HUES48 (cell line): ENCODE measurements around the gene GRM4.

Experiments
- H3K27ac ChIP-seq: one replicate; pipeline ENCODE4 v1.7.0; 2013; ENCODE audit warnings: low read depth, low read length, inconsistent platforms
- H3K27me3 ChIP-seq: 2 replicates; pipeline ENCODE4 v1.6.1; 2013; ENCODE audit warnings: mild to moderate bottlenecking, low read length; ENCODE audit not compliant: control insufficient read depth, insufficient read depth
- H3K36me3 ChIP-seq: 2 replicates; pipeline ENCODE4 v1.6.1; 2013; ENCODE audit warnings: low read length; ENCODE audit not compliant: control insufficient read depth, insufficient read depth
- H3K4me1 ChIP-seq: 2 replicates; pipeline ENCODE4 v1.6.1; 2013; ENCODE audit warnings: mild to moderate bottlenecking, low read length; ENCODE audit not compliant: control insufficient read depth, insufficient read depth
- H3K4me3 ChIP-seq: 2 replicates; pipeline ENCODE4 v1.5.1; 2013; ENCODE audit warnings: mild to moderate bottlenecking, low read depth, low read length
- H3K9ac ChIP-seq: 2 replicates; pipeline ENCODE4 v1.6.1; 2013; ENCODE audit warnings: mild to moderate bottlenecking, low read depth, low read length, moderate library complexity
- H3K9me3 ChIP-seq: 2 replicates; pipeline ENCODE4 v1.6.1; 2013; ENCODE audit warnings: low read length; ENCODE audit not compliant: control insufficient read depth, insufficient read depth

Gene GRM4

GRCh38 chr6:34080357-34080756, 65.5 kb downstream of the GRM4 start:
- H3K27ac ChIP-seq: no peak overlapping the region
- H3K4me3 ChIP-seq: no peak overlapping the region
- no peaks in the 10 kb centered on the region for H3K9me3 ChIP-seq
- no peaks in the 10 kb centered on the region for H3K27me3 ChIP-seq
- H3K36me3 ChIP-seq: no peaks in the 10 kb centered on the region
- no peak overlapping the region for H3K9ac ChIP-seq
- no peaks in the 10 kb centered on the region; the same call in 1 of the 2 replicates for H3K4me1 ChIP-seq

- no peaks in the 10 kb centered on the region for H3K9me3 ChIP-seq
- no peak overlapping the region for H3K27ac ChIP-seq
- no peaks in the 10 kb centered on the region for H3K36me3 ChIP-seq
- H3K4me1 ChIP-seq: no peaks in the 10 kb centered on the region; the same call in 1 of the 2 replicates
- no peak overlapping the region for H3K9ac ChIP-seq
- no peak overlapping the region for H3K4me3 ChIP-seq
- H3K27me3 ChIP-seq: no peaks in the 10 kb centered on the region
Observed at GRCh38 chr6:34079899-34080298, 66.0 kb downstream of the GRM4 start.

GRCh38 chr6:34075906-34076305, 70.0 kb downstream of the GRM4 start:
- Histone ChIP-seq H3K36me3 (no peaks in the 10 kb centered on the region), H3K27ac (no peak overlapping the region), H3K9ac (no peak overlapping the region), H3K4me1 (no peaks in the 10 kb centered on the region), H3K27me3 (no peaks in the 10 kb centered on the region), H3K9me3 (no peaks in the 10 kb centered on the region), H3K4me3 (no peak overlapping the region)

GRCh38 chr6:34074064-34074742, 71.7 kb downstream of the GRM4 start:
- H3K9me3 ChIP-seq: no peaks in the 10 kb centered on the region
- H3K9ac ChIP-seq: no peak overlapping the region
- H3K4me3 ChIP-seq: no peak overlapping the region
- H3K36me3 ChIP-seq: no peaks in the 10 kb centered on the region
- H3K4me1 ChIP-seq: no peaks in the 10 kb centered on the region
- H3K27me3 ChIP-seq: no peaks in the 10 kb centered on the region
- H3K27ac ChIP-seq: no peak overlapping the region

- H3K27ac ChIP-seq: no peak overlapping the region
- H3K4me1 ChIP-seq: no peaks in the 10 kb centered on the region; the same call in 1 of the 2 replicates
- H3K27me3 ChIP-seq: no peaks in the 10 kb centered on the region
- no peaks in the 10 kb centered on the region for H3K9me3 ChIP-seq
- H3K9ac ChIP-seq: no peak overlapping the region
- no peaks in the 10 kb centered on the region for H3K36me3 ChIP-seq
- no peak overlapping the region for H3K4me3 ChIP-seq
Observed at GRCh38 chr6:34073540-34073939, 72.3 kb downstream of the GRM4 start.

- no peak overlapping the region for H3K4me3 ChIP-seq
- peaks cover 4% of the 10 kb centered on the region; the same call in 1 of the 2 replicates for H3K4me1 ChIP-seq
- no peaks in the 10 kb centered on the region for H3K36me3 ChIP-seq
- H3K9ac ChIP-seq: no peak overlapping the region
- H3K9me3 ChIP-seq: no peaks in the 10 kb centered on the region
- H3K27ac ChIP-seq: no peak overlapping the region
- no peaks in the 10 kb centered on the region for H3K27me3 ChIP-seq
Observed at GRCh38 chr6:34072727-34073126, 73.2 kb downstream of the GRM4 start.

GRCh38 chr6:34071884-34072379, 74.0 kb downstream of the GRM4 start:
- H3K36me3 ChIP-seq: no peaks in the 10 kb centered on the region
- H3K27me3 ChIP-seq: no peaks in the 10 kb centered on the region
- no peak overlapping the region for H3K4me3 ChIP-seq
- H3K9me3 ChIP-seq: no peaks in the 10 kb centered on the region
- no peak overlapping the region for H3K9ac ChIP-seq
- H3K27ac ChIP-seq: no peak overlapping the region
- peaks cover 4% of the 10 kb centered on the region; the same call in 1 of the 2 replicates for H3K4me1 ChIP-seq

- no peak overlapping the region for H3K27ac ChIP-seq
- no peaks in the 10 kb centered on the region for H3K9me3 ChIP-seq
- no peak overlapping the region for H3K4me3 ChIP-seq
- H3K4me1 ChIP-seq: peaks cover 4% of the 10 kb centered on the region; the same call in 1 of the 2 replicates
- no peaks in the 10 kb centered on the region for H3K27me3 ChIP-seq
- H3K9ac ChIP-seq: no peak overlapping the region
- no peaks in the 10 kb centered on the region for H3K36me3 ChIP-seq
Observed at GRCh38 chr6:34071136-34071883, 74.6 kb downstream of the GRM4 start.

GRCh38 chr6:34070315-34071135, 75.4 kb downstream of the GRM4 start:
- H3K9me3 ChIP-seq: no peaks in the 10 kb centered on the region
- peaks cover 4% of the 10 kb centered on the region; the same call in 1 of the 2 replicates for H3K4me1 ChIP-seq
- H3K27me3 ChIP-seq: no peaks in the 10 kb centered on the region
- H3K4me3 ChIP-seq: no peak overlapping the region
- no peaks in the 10 kb centered on the region for H3K36me3 ChIP-seq
- H3K27ac ChIP-seq: no peak overlapping the region
- H3K9ac ChIP-seq: no peak overlapping the region

- Histone ChIP-seq H3K27me3 (no peaks in the 10 kb centered on the region), H3K4me3 (no peak overlapping the region), H3K4me1 (peaks cover 4% of the 10 kb centered on the region; the same call in 1 of the 2 replicates)
Observed at GRCh38 chr6:34068462-34069044, 77.3 kb downstream of the GRM4 start.

More at GRCh38 chr6:34068462-34069044, 77.3 kb downstream of the GRM4 start:
- no peak overlapping the region for H3K9ac ChIP-seq
- H3K9me3 ChIP-seq: no peaks in the 10 kb centered on the region
- H3K27ac ChIP-seq: no peak overlapping the region
- H3K36me3 ChIP-seq: no peaks in the 10 kb centered on the region
